NCI-H510A treated with DMSO at 0.1 percent for 48 hours (cell line): Measurements from ENCODE around the gene M1AP.
A peak's percentile ranks its signal among the peaks of the same experiment; 100 is the strongest.
"Not testable (repeated sequence)": the region's sequence is repeated elsewhere in the genome, so short reads cannot be mapped to it uniquely, and the experiment has no call there.

Source experiments
- DNase-seq: peaks from one replicate; lab custom pipeline; 2025; lab: John Stamatoyannopoulos, UW

Gene M1AP

DNA sequence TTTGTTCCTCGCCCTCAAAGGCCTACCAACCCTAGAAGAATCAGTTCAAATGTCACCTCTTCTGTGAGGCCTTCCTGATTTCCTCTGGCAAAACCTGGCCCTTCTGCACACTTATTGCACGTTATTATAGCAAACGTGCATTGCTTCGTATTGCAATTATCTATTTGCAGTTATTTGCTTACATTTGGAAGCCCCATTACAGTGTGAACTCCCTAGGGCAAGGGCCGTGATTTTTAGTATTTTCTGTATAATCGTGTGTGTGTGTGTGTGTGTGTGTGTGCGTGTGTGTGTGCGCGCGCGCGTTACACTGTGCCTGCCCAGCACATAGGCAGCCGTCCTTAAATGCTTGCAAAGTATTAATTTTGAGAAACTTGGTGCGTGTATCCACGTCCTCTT is 5.5 kb upstream of the M1AP start:
- peak; percentile 25 for DNase-seq

DNA sequence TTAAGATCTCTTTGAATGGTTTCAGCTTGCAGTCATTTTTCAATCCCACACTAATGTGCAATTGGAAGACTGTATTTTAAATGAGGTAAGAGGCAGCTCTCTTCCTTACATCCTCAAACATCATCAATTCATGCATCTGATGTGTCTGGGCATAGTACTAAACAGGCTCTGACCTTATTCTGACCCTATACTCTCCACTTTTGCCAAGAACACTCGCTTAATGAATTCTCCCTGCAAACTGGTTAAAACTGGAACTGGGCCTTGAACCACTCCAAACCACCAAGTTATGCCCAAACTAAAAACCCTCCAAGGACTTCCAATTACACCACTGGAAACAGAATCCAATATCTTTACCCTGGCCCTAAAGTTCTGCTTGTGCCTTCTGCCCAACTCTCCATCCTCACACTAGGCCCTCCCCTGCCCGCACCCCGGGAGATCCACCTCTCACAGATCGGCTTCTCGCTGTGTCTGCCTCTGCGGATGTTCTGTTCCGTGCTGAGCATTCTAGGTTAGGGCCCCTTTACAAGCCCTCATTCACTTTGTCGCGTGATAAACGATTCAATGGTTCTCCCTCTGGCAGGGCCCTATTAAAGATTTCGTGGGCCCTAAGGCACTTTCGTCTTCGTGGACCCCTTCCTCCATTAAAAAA is 1.2 kb downstream of the M1AP start:
- DNase-seq: no peak

DNA sequence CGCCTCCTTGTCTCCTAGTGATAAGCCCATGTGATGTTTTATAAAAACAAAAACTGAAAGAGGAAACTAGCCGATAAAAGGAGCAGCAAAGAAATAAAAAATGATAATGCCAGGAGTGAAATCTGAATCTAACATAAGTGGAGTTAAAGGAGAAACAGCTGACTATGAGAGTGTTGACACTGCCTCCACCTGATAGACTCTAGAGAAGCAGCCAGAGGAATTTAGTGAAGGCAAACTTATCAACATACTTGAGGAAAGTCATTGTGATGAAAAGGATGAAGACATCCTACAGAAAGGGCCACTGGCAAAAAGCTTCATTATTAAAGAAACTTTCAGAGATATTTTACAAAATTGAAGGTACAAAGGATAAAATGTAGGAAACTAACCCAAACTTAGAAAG is 1.9 kb downstream of the M1AP start:
- peak; percentile 44 for DNase-seq

DNA sequence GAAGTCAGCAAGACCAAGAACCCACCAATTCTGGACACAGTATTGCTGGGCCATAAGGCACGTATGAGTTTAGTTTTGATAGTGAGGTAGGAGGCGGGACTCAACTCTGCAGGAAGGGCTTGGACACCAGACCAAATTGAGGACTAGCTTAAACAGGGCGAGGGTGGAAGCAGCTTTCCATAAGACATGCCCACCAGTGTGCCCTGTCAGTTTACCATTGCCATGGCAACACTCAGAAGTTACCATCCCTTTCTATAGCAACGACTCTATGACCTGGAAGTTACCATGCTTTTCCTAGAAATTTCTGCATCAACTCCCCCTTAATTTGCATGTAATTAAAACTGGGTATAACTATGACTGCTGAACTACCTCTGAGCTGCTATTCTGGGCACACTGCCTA is 2.8 kb downstream of the M1AP start:
- no peak for DNase-seq

DNA sequence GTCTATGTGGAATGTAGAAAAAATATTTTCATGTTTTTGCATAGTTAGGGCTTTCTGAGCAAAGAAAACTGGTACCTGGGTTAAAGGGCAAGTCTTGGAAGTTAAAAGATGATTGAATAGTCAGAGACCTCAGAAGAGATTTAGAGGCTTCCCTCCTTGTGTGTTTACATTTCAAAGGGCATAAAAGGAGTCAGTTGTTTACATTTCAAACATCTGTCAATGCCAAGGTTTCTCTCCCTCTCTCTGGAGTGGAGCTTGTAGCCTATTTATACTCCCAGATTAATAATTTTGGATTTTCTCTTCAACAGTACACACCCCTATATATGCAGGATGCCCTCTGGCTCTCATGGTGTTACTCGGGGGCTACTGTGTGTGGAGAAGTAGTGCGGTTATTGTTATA is 8.6 kb downstream of the M1AP start:
- DNase-seq: peak; percentile 22

DNA sequence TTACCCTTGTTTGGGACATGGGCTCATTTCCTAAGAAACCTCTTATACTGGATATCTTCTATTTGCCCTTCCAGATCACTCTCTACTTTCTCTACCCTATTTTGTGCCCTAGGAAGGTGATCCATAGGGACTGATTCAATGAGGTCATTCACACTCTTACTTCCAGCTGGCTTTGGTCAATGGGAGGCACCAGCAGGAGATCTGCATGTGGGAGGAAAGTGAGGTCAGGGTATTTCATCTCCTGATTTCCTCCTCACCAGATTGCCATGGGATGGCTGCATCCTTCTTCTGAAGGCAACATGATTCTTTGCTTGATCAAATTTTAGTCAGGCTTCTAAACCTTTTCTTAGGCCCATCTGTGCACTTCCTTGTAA is 15.2 kb downstream of the M1AP start:
- DNase-seq: no peak

DNA sequence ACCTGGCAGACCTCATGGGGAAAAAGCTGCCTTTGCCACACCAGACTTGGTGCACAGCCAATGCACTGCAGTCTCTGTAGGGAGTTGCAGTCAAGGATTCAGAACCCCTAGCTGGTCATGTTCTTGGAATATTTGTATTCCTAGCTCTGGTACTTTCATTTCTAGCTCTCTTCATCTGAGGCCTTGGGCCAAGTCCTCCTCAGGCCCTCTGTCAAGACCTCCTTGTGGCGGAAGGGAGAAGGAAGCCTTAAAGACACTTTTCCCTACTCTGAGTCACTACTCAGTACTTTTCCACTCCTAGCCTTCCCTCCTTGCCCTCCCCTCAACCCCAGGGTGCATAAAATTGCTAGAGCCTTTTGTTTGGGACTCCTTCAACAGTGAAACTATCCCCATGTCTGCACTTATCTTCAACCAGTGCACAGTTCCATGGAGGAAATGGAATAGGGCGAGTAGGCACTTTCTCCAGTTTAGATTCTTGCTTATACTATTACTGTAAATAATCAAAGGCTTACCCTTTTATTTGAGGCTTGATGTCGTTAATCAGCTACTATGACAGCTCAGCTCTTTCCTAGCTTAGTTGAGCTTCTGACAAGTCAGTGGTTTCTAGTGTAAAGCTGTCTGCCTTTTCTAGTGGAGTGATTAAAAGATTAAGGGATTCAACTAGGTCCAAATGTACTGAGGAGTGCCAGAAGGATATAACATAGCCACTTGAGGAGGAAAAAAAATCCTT is 15.8 kb downstream of the M1AP start:
- no peak for DNase-seq

DNA sequence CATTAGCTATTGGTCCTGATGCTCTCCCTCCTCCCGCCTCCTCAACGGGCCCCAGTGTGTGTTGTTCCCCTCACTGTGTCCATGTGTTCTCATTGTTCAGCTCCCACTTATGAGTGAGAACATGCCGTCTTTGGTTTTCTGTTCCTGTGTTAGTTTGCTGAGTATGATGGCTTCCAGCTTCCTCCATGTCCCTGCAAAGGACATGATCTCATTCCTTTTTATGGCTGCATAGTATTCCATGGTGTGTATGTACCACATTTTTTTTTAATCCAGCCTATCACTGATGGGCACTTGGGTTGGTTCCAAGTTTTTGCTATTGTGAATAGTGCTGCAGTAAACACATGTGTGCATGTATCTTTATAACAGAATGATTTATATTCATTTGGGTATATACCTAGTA is 17.7 kb downstream of the M1AP start:
- DNase-seq: not testable (repeated sequence)

DNA sequence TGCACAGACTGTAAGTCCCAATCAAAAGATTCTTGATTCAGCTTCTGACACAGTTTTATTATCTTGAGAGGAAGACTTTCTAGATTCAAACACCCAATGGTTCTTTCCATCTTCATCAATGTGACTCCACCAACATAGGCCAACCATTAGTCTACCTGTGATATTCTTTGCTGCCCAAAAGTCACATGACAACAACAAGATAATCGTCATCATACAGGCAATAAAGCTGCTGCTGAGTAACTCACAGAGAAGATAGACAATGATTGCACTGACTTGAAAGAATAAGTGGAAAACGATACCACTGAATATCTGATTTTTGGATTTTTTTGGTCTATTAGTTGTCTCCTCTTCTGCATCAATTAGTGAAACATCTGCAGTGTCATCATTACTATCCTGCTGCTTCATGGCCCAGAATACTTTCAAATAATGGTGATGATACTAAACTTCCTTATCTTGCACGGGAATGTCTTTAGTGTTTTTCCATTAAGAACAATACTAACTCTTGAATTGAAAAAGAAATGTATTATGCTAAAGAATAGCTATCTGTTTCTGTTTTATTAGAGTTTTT is 19.5 kb downstream of the M1AP start:
- no peak for DNase-seq

DNA sequence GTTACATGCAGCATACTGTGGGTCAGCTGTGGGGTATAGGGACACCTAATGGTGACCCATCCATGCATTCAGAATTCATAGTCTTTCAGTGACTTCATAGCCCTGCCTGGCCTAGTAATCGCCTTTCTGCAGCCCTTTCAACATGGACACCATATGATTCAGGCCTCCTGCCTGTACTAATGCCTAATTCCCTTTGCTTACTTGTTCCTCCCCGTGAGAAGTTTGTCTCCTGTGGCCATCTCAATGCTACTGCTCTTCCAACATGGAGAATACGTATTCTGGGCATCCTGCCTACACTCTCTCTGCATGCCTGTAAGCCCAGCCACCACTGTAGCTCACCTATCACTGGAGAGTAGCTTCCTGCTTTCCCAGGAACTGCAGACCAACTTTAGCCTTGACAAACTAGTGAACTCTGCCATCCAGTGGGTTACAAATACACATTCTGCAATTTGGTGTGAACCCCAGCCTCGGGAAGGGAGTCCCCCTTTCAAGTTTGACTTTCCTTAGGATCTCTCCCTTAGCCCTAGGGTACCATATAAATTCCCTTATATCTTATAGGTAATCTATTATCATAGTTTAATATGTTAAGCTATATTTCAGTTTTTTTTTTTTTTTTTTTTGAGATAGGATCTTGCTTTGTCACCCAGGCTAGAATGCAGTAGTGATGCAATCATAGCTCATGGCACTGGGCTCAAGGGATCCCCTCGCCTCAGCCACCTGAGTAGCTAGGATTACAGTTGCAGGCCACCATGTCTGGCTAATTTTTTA is 22.3 kb downstream of the M1AP start:
- no peak for DNase-seq

DNA sequence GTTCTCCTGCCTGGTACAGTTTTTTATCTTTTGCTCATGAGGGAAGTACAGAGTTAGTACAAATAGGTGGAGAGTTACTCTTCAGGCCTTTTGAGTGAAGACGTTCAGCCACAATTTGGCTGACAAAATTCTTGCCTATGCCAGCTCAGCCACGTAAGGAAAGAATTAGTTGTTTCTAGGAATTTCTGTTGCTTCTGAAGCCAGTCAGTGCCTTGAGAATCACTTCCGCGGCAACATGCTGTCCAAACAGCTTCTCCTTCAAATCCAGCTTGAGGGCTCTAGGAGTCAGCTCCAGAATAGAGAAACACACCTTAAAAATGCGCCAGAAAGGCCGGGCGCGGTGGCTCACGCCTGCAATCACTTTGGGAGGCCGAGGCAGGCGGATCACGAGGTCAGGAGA is 27.5 kb downstream of the M1AP start:
- no peak for DNase-seq

DNA sequence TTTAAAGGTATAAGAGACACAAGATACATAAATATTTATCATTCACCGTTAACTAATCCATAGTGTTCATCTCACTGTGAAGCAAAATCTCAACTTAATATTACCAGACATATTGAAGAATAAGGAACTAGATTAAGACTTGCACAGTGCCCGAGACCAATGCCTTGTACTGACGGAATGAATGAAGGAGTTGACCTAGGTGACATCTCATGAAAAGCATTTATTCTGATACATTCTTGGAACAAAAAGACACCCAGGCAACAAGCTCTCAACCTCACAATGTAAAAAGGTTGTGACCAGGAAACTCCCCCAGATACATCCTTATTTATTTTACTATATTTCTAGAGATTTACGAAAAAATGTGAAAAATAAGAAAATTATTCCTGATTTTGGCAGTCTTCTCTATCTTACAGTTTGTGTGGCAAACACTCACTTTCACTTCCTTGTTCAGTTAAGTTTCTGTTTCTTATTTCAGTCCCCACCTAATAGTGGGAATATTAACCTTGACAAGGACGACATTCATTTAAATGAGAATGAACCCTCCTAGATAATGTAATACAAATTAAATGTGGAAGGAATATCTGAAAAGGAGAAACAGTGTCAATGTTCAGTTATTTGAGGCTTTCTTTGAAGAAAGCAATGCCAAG is 28.4 kb downstream of the M1AP start:
- no peak for DNase-seq

DNA sequence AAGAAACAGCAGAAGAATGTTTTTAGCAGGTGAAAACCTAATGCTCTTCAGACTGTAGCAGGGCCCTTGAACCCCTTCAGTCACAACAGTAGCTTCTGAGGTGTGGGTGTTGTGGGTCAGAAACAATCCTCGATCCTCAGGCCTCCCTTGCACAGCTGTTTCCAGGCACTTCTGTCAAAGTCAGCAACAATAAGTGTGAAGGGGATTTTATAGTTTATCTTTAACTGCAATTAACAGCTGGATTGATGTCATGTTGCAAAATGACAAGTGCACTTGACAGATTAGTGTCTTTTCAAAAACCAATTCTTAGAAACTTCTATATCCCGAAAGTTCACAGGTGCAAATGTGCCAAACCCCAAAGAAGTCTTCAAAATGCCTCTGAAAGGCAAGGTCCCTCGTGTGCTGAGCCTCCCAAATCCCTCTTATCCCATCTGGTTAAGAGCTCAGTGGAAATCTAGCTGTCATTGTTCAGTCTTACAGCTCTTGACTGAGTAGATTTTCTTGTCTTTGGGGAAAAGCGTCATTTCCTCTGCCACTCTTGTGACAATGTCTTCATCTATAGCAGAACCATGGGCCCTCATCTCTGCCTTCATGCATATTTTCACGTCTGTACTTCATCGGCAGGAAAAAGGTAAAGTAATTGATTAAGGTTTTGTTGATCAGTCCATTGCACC is 29.6 kb downstream of the M1AP start:
- DNase-seq: no peak

DNA sequence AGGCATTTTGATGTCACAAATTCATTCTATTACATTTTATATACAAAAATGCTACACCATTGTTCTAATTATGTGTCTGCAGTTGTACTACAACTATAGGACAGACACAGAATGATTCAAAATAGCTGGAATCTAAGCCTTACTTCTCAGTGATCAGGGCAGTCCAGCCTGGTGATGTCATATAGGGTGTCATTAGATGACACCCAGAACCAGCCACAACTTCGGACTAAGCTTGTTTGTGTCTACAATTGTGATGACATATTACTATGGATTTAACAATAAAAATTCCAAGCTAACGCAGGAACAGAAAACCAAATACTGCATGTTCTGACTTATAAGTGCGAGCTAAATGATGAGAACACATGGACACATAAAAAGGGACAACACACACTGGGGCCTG is 31.0 kb downstream of the M1AP start:
- DNase-seq: no peak

DNA sequence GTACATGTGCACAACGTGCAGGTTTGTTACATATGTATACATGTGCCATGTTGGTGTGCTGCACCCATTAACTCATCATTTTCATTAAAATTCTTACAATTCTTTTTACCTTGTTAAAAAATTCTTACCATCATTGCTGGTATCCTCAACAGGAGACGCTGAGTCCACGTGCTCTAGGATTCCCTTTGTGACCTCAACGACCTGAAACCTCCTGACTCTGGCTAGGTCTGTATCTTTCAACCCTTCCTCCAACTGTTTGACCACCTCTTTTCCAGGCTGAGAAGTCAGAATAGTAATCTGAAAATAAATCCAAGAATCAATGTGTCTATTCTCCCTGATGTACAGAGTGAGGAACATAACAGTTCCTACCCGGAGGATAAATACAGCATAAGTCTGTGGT is 41.2 kb downstream of the M1AP start:
- no peak for DNase-seq

DNA sequence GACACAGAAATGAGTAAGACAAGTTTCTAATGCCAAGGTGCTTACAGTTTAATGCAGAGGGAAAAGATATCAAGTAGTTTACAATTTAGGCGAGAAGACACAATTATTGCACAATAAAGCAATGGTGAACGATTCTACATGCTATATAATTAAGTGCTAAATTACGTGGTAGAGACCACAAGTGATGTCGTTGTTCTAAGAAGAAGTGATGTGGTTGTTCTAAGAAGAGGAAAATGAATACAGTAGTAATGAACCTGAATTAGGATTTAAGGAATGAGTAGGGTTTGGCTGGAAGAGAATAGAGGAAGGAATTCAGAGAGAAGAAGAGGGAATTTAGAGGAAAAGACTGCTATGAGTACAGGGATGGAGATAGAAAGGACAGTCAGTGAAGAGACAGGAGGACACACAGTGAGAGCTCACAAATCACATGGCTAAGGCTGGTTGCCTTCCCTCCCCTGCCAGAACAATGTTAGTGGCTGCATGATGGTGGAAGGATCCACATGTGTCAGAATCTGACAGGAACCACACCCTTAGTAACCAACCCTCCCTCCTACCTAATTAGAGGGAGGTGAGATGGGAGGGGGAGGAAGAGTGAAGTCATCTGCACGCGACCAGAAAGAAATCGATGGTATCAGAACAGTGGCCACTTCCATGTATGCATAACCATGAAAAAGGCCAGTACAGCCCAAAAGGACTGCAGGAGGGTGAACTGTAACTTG is 44.7 kb downstream of the M1AP start:
- DNase-seq: no peak

DNA sequence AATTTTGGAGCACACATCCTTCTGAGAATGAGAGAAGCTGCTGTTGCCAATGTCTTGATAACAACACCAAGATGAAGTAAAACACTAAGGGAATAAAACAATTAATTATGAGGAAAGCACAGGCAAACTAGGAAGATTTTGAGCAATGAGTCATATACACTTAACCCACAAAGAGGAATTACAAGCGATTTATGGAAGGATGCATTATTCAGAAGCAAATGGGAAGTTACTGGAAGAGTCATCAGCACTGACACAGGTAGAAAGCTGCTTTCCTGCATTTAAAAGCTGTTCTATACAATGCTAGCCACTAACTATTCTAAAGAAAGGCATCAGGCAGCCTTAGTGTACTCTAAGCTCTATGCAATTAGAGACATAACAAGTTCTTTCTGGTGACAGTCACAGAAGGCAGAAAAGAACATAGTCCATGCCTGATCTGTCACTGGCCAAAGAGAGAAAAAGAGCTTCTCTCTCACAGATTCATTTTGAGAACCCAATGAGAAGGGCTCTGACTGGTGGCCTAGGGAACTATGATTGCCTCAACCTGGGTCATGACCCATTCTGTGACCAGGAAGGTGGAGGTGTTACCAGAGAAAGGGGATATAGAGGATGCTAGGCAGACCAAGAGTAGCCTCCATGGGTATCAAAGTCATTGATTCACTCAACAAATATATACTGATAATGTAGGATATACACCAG is 45.4 kb downstream of the M1AP start:
- no peak for DNase-seq

DNA sequence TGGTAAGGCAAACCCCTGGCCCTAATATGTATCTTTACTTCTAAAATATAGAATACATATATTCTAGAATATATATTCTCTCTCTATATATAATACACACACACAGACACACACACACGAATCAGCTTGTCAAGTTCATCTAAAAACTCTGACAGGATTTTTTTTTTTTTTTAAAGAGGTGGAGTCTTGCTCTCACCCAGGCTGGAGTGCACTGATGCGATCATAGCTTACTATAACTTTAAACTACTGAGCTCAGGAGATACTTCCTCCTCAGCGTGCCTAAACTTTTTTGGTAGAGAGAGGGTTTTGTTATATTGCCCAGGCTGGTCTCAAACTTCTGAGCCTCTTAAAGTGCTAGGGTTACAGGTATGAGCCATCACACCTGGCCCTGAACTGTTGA is 48.5 kb downstream of the M1AP start:
- no peak for DNase-seq

DNA sequence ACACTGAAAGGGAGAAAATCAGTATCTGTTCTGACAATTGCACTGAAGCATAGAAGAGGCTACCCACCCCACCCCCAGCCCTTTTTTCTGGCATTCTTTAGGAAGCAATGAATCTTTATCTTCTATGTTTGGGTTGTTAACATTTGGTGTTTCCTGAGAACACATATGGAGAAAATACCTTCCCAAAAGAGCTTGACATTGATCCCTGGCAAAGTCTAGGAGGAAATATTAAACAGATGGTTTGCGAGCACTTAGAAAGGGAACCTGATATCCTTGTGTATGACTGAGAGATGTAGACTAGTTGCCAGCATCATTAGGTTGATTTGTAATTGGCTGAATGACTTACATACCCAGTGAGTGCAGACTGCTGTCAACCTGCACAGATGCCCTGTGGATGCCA is 50.7 kb downstream of the M1AP start:
- peak; percentile 82 for DNase-seq

DNA sequence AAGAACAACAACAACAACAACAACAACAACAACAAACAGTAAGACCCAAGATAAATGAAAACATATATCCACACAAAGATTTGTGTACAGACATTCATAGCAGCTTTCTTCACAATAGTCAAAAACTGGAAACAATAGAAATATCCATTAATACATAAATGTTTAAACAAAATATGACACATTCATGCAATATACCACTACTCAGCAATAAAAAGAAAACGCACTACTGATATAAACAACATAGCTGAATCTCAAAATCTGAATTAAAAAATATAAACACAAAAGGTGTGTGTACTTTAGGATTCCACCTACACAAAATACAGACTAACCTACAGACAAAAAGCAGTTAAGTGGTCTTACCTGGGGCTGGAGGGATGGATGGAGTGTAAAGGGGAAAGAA is 51.5 kb downstream of the M1AP start:
- DNase-seq: no peak
